ENCODE measurements around the gene ERCC2. TPM values are rescaled to one million over a fixed set of nuclear protein-coding genes. Genes with fewer than 3 reads are reported as not detected.

The ERCC2 gene
- total RNA-seq, 4 donors from 2014 or later, result 9.4 to 19.2 (median 15.9) TPM

GRCh38 chr19:45304141-45304926 lies 66.0 kb downstream of the ERCC2 start:
- Histone ChIP-seq H3K4me3 (replicated peaks in 1 of 3) (no peak overlapping the region), H3K36me3 (peaks cover 0 to 4% of the 10 kb centered on the region in 2 donors), H3K27ac (no peak overlapping the region), H3K27me3 (no peaks in the 10 kb centered on the region), H3K4me1 (no peaks in the 10 kb centered on the region), H3K9me3 (no peaks in the 10 kb centered on the region)
- WGBS, 2 donors, result 77 to 85% methylated on average over 4 of the region's 4 CpGs
- intact Hi-C loops (cut with DNase I), result no loop called here
- no peak for DNase-seq
- TF ChIP-seq POLR2A (IDR thresholded peaks at IDR 0.05) (no peak), CTCF (IDR thresholded peaks at IDR 0.05) (no peak)

GRCh38 chr19:45303269-45304060 lies 66.9 kb downstream of the ERCC2 start:
- TF ChIP-seq CTCF (IDR thresholded peaks at IDR 0.05) (no peak), POLR2A (IDR thresholded peaks at IDR 0.05) (no peak)
- intact Hi-C loops (cut with DNase I), result no loop called here
- H3K4me1 ChIP-seq, result no peaks in the 10 kb centered on the region
- H3K27ac ChIP-seq, result no peak overlapping the region
- 95 to 96% methylated on average over 12 of the region's 12 CpGs for WGBS, 2 donors
- H3K27me3 ChIP-seq, result no peaks in the 10 kb centered on the region
- DNase-seq, result no peak
- H3K4me3 ChIP-seq (replicated peaks in 1 of 3), result no peak overlapping the region
- H3K9me3 ChIP-seq, result no peaks in the 10 kb centered on the region
- peaks cover 0 to 4% of the 10 kb centered on the region in 2 donors for H3K36me3 ChIP-seq

GRCh38 chr19:45302416-45302815 lies 68.0 kb downstream of the ERCC2 start:
- TF ChIP-seq POLR2A (IDR thresholded peaks at IDR 0.05), result no peak
- TF ChIP-seq CTCF (IDR thresholded peaks at IDR 0.05), result no peak
- H3K27me3 ChIP-seq, result no peaks in the 10 kb centered on the region
- no peak for DNase-seq
- H3K9me3 ChIP-seq, result no peaks in the 10 kb centered on the region
- H3K27ac ChIP-seq, result no peak overlapping the region
- 95% methylated on average over 16 to 25 of the region's 27 CpGs for WGBS, 2 donors
- H3K4me3 ChIP-seq (replicated peaks in 1 of 3), result no peak overlapping the region
- H3K4me1 ChIP-seq, result no peaks in the 10 kb centered on the region
- H3K36me3 ChIP-seq, result peaks cover 1 to 4% of the 10 kb centered on the region in 2 donors
- intact Hi-C loops (cut with DNase I), result no loop called here

Other genes with a start within 250 kb of the ERCC2 start
- gene NKPD1, start 209.6 kb downstream of the ERCC2 start, total RNA-seq, result 1 to 10 TPM in 1 of 4 donors, under 1 TPM in 3; 0.44 to 1.3 (median 0.68) TPM
- gene TRAPPC6A, start 192.3 kb downstream of the ERCC2 start, total RNA-seq, result 10 to 100 TPM; 25.0 to 53.3 (median 38.8) TPM
- gene BLOC1S3, start 191.8 kb downstream of the ERCC2 start, total RNA-seq, result 10 to 100 TPM in 3 of 4 donors, 1 to 10 TPM in 1; 9.1 to 15.4 (median 11.9) TPM
- gene EXOC3L2, start 125.2 kb downstream of the ERCC2 start, total RNA-seq, result 10 to 100 TPM in 2 of 4 donors, 1 to 10 TPM in 2; 2.1 to 17.2 (median 11.4) TPM
- gene MARK4, start 119.3 kb downstream of the ERCC2 start, total RNA-seq, result 10 to 100 TPM; 18.5 to 25.1 (median 22.1) TPM
- gene CKM, start 47.7 kb downstream of the ERCC2 start, total RNA-seq, result under 1 TPM in 1 of 4 donors, not detected in 3; 0.27 TPM
- 1 to 10 TPM in 1 of 4 donors, under 1 TPM in 3; 0.45 to 1.2 (median 0.83) TPM for gene KLC3, start 29.8 kb downstream of the ERCC2 start, total RNA-seq
- gene PPP1R13L, start 34.5 kb upstream of the ERCC2 start, total RNA-seq, result 10 to 100 TPM; 11.9 to 64.2 (median 35.8) TPM
- gene POLR1G, start 36.1 kb upstream of the ERCC2 start, total RNA-seq, result 1 to 10 TPM; 1.3 to 9.1 (median 4.2) TPM
- gene ERCC1, start 53.3 kb upstream of the ERCC2 start, total RNA-seq, result 100 to 1,000 TPM in 2 of 4 donors, 10 to 100 TPM in 2; 89.1 to 157 (median 113) TPM
- 1 to 10 TPM; 1.6 to 3.3 (median 2.4) TPM for gene FOSB, start 97.4 kb upstream of the ERCC2 start, total RNA-seq
- 1 to 10 TPM; 1.8 to 7.3 (median 4.6) TPM for gene RTN2, start 126.5 kb upstream of the ERCC2 start, total RNA-seq
- 1 to 10 TPM in 1 of 4 donors, under 1 TPM in 1, not detected in 2; 0.73 to 1.1 TPM for gene PPM1N, start 127.9 kb upstream of the ERCC2 start, total RNA-seq
- 10 to 100 TPM; 34.3 to 50.8 (median 45.1) TPM for gene VASP, start 136.9 kb upstream of the ERCC2 start, total RNA-seq
- 10 to 100 TPM in 3 of 4 donors, 1 to 10 TPM in 1; 5.4 to 30.8 (median 17.0) TPM for gene OPA3, start 214.2 kb upstream of the ERCC2 start, total RNA-seq
- gene GPR4, start 231.6 kb upstream of the ERCC2 start, total RNA-seq, result 1 to 10 TPM; 3.6 to 9.4 (median 5.6) TPM

Measured in thyroid gland (tissue), 4 donors.